Measurements from ENCODE around the gene SOD2.
"Not testable (repeated sequence)": the region's sequence is repeated elsewhere in the genome, so short reads cannot be mapped to it uniquely, and the experiment has no call there.

The SOD2 gene

DNA sequence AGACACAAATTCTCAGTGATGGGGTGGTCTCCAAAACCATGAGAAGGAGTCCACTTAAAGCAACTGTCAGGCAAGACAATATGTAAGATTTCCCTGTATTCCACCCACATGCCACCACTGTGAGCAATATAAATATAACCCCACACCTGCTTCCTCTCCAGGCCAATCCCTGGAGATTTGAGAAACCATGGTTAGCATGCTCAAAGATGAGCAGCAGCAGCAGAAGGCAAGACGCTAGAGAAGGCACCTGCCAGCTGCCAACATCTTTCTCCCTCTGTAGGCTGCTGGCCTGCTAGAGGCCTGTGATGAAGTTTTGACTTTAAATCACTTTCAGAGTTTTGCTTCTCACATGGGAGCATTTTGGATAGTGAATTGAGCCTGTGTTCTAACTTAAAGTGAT, 7.9 kb upstream of the SOD2 start:
- H3K27me3 Mint-ChIP-seq (ENCODE audit: low read depth), result peaks cover under 1% of the 10 kb centered on the region
- no peak overlapping the region for H3K27ac Mint-ChIP-seq
- H3K4me3 Mint-ChIP-seq, result no peak overlapping the region
- peaks cover 1% of the 10 kb centered on the region for H3K36me3 Mint-ChIP-seq (ENCODE audit: low read depth)
- peaks cover 11% of the 10 kb centered on the region for H3K4me1 Mint-ChIP-seq (ENCODE audit: low read depth)
- peaks cover 4% of the 10 kb centered on the region for H3K9me3 Mint-ChIP-seq

DNA sequence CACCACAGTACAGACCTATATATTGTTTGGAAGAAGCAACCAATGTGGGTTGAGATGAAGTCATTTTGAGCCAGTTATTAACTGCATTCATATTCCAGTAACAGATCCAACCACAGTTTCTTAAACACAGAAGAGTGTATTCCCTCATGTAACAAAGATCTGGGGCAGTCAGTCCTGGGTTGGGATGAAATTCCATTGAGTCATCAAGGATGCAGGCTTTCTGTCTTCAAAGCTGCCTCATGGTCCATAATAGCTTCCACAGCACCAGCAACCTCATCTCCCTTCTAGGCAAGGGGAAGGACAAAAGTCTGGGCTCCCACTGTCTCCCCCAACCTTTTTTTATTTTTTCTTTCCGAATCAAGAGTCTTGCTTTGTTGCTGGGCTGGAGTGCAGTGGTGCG, 2.9 kb upstream of the SOD2 start:
- peaks cover 38% of the 10 kb centered on the region for H3K4me1 Mint-ChIP-seq (ENCODE audit: low read depth)
- H3K27ac Mint-ChIP-seq, result no peak overlapping the region
- H3K27me3 Mint-ChIP-seq (ENCODE audit: low read depth), result no peaks in the 10 kb centered on the region
- peaks cover 3% of the 10 kb centered on the region for H3K36me3 Mint-ChIP-seq (ENCODE audit: low read depth)
- H3K9me3 Mint-ChIP-seq, result no peaks in the 10 kb centered on the region
- H3K4me3 Mint-ChIP-seq, result no peak overlapping the region

DNA sequence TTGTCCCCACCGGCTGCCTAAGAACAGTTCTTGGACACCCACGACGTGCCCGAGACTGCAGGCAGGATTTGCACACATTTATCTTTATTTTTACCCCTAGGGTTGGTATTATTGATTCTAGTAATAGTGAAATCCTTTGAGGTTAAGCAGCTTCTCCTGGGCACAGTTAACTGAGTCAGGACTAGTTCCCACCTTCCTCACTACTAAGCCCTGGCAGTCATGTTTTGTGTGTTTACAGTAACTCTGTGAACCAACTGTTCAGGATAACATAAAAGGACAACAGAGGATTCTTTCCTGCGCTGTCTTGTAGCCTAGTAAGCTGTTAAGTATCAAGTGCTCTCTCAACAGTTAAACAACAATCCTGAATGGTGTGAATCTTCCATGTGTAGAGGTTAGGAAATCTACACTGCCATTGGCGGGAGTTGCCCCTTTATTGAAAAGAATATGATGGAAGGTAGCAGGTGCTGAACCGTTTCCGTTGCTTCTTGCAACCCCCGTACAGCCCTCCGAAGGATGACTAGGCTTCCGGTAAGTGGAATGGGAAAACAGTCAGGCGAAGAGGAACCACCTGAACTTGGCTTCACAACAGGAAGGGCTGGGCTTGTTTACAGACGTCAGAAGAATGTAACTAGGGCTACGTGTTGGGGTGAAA, 979 bp upstream of the SOD2 start:
- H3K4me3 Mint-ChIP-seq, result peak overlapping the region; percentile 89
- peak overlapping the region; percentile 95 for H3K27ac Mint-ChIP-seq
- peaks cover 8% of the 10 kb centered on the region for H3K36me3 Mint-ChIP-seq (ENCODE audit: low read depth)
- H3K9me3 Mint-ChIP-seq, result no peaks in the 10 kb centered on the region
- no peaks in the 10 kb centered on the region for H3K27me3 Mint-ChIP-seq (ENCODE audit: low read depth)
- H3K4me1 Mint-ChIP-seq (ENCODE audit: low read depth), result peaks cover 40% of the 10 kb centered on the region

DNA sequence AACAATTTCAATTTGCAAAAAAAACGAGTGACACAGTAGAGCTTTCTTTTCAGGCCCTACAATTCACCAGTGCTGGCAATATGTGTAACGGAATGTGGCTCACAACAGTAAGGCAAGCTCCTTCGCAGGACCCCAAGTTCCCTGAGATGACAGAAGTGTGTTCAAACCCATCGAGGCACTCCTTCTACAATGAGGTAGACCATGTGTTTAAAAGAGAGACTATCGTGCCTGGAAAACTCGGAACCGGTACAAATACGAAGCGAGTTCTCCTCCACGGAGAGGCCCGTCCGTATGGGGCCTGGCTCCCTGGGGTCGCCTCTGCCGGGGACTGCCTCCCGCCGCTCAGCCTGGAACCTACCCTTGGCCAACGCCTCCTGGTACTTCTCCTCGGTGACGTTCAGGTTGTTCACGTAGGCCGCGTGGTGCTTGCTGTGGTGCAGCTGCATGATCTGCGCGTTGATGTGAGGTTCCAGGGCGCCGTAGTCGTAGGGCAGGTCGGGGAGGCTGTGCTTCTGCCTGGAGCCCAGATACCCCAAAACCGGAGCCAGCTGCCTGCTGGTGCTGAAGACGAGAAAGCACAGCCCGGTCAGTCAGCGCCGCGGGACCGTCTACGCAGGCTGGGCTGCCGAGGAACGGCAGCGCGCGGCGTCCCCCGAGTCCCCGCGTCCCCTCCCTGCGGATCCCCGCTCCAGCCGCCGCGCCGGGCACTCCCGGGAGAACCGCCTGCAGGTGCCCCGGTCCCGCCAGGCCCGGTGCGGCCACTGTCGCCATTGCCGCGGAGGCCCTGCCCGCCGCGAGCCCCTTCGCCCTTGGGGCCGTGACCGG, 526 bp downstream of the SOD2 start:
- no peaks in the 10 kb centered on the region for H3K27me3 Mint-ChIP-seq (ENCODE audit: low read depth)
- H3K27ac Mint-ChIP-seq, result peak overlapping the region; percentile 91
- peak overlapping the region; percentile 83 for H3K4me3 Mint-ChIP-seq
- no peaks in the 10 kb centered on the region for H3K9me3 Mint-ChIP-seq
- H3K36me3 Mint-ChIP-seq (ENCODE audit: low read depth), result peaks cover 13% of the 10 kb centered on the region
- peaks cover 47% of the 10 kb centered on the region for H3K4me1 Mint-ChIP-seq (ENCODE audit: low read depth)

DNA sequence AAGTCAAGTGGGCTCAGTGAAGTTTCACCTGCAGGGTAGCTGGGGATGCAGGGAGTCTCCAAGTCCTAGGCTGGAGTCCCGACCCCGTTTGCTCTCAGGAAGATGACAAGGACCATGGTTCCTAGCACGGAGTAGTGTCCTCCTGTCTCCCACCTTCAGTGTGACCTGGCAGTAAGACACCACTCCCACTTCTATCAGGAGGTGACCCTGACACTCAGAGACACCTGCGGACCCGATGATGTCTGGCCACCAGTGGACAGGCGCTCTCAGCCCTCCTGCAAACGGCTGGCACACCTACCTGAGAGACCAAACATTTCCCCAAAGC, 1.1 kb downstream of the SOD2 start:
- peaks cover 47% of the 10 kb centered on the region for H3K4me1 Mint-ChIP-seq (ENCODE audit: low read depth)
- H3K9me3 Mint-ChIP-seq, result no peaks in the 10 kb centered on the region
- H3K27me3 Mint-ChIP-seq (ENCODE audit: low read depth), result no peaks in the 10 kb centered on the region
- peak overlapping the region; percentile 91 for H3K27ac Mint-ChIP-seq
- H3K4me3 Mint-ChIP-seq, result peak overlapping the region; percentile 83
- peaks cover 17% of the 10 kb centered on the region for H3K36me3 Mint-ChIP-seq (ENCODE audit: low read depth)

DNA sequence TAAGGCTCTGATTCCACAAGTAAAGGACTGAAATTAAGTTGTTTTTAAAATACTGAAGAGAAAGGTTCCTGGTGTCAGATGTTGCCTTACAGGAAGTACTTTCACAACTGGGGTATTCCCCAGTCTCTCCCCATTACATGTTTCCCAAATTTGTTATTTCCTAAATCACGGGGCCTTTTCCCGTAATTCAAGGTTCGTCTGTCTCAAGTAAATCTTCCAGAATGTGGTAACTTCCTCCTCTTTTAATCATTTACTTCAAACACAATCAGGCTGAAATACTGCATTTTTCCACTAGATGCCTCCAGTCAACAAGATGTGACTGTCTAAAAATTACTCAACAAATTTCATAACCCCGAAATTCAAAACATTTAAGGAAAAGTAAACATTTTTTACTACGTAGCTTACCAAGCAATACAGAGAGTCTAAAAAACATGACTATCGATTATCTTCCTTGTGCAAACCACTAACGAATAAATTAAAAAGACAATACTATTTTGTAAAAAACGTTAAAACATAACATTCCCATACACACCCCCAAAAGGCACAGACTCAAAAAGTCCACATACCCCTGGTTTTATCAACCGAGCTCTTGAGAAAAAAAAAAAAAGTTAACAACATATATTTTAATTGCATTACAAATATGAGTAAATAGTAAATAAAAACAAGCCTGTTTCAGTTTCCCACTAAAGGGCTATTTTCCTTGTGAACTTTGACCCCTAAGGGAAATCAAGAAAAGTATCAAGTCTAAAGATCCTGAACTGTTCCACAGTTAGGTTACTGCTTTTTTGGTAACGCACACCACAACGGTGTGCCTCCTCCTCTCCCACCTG, 1.7 kb downstream of the SOD2 start:
- peak overlapping the region; percentile 91 for H3K27ac Mint-ChIP-seq
- H3K27me3 Mint-ChIP-seq (ENCODE audit: low read depth), result no peaks in the 10 kb centered on the region
- H3K4me1 Mint-ChIP-seq (ENCODE audit: low read depth), result peaks cover 46% of the 10 kb centered on the region
- H3K4me3 Mint-ChIP-seq, result peak overlapping the region; percentile 83
- no peaks in the 10 kb centered on the region for H3K9me3 Mint-ChIP-seq
- peaks cover 21% of the 10 kb centered on the region for H3K36me3 Mint-ChIP-seq (ENCODE audit: low read depth)

DNA sequence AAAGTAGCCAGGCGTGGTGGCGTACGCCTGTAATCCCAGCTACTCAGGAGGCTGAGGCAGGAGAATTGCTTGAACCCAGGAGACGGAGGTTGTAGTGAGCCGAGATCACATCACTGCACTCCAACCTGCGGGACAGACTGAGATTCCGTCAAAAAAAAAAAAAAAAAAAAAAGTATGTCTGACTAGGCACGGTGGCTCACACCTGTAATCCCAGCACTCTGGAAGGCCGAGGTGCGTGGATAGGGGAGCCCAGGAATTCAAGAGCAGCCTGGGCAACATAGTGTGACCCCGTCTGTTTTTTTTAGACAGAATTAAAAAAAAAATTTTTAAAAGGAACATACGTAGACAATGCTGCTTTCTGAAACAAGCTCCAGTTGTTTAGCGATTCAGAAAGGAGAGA, 2.9 kb downstream of the SOD2 start:
- Mint-ChIP-seq H3K36me3 (ENCODE audit: low read depth) (peaks cover 27% of the 10 kb centered on the region), H3K4me1 (ENCODE audit: low read depth) (peaks cover 44% of the 10 kb centered on the region)
- H3K9me3 Mint-ChIP-seq; H3K27me3 Mint-ChIP-seq (ENCODE audit: low read depth); H3K27ac Mint-ChIP-seq; H3K4me3 Mint-ChIP-seq: not testable (repeated sequence)

DNA sequence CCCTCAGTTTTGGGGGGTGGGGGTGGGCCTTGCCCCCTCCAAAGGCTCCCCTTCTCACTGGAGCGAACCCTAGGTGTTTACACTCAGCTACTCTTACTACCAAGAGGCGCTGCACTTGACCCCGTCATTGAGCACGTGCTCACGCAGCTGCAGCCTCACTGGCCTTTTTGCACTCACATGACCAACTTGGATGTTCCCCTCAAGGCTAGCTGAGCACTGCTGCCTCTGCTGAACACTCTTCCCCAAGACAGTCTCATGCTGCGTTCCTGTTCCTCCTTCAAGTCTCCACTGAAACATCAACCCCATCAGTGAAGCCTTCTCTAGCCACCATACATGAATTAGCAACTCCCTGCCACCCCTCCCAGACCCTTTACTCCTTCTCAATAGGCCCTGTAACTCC, 4.0 kb downstream of the SOD2 start:
- no peaks in the 10 kb centered on the region for H3K9me3 Mint-ChIP-seq
- peaks cover 31% of the 10 kb centered on the region for H3K36me3 Mint-ChIP-seq (ENCODE audit: low read depth)
- H3K27ac Mint-ChIP-seq, result no peak overlapping the region
- peaks cover 37% of the 10 kb centered on the region for H3K4me1 Mint-ChIP-seq (ENCODE audit: low read depth)
- no peaks in the 10 kb centered on the region for H3K27me3 Mint-ChIP-seq (ENCODE audit: low read depth)
- H3K4me3 Mint-ChIP-seq, result no peak overlapping the region

DNA sequence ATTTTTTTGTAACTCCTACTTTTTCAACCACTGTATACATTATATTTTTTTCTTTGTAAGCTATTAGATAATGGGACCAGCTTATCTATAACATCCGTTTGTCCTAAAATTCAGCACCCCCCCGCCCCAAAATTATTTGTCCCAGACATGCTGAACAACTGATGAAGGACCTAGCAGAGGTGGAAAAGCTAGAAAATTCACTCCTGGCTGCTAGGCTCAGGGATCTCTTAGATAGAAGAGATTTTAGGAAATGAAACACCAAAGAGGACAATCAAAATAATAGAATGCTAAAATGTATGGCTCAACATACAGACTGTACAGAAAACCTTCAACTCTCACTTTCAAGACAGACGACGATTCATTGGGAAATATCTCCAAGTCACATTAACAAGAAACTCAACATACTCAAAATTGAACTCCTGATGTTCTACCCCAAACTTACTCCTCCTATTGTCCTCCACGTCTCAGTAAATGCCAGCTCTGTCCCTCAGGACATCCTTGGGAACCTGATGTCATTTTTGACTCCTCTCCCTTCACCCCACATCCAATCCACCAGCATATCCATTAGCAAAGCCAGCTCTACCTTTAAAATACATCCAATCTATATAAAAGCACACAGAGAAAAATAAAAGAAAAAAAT, 4.7 kb downstream of the SOD2 start:
- Mint-ChIP-seq H3K27me3 (ENCODE audit: low read depth) (no peaks in the 10 kb centered on the region), H3K4me1 (ENCODE audit: low read depth) (peaks cover 34% of the 10 kb centered on the region), H3K36me3 (ENCODE audit: low read depth) (peaks cover 36% of the 10 kb centered on the region), H3K4me3 (no peak overlapping the region), H3K9me3 (no peaks in the 10 kb centered on the region), H3K27ac (peak overlapping the region; percentile 43)

DNA sequence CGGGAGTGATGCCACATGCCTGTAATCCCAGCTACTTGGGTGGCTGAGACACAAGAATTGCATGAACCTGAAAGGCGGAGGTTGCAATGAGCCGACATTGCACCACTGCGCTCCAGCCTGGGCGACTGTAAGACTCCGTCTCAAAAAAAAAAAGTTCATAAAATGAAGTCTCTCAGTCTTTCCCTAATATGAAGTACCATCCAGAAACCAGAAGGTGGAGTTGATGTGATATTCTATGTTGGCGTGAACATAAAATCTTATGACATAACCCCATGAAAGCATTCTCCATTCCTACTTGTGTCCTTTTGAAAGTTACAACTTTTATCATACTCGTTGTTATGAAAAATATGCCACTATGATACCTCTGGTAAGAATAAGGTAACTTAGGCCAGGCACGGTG, 5.7 kb downstream of the SOD2 start:
- Mint-ChIP-seq H3K9me3 (no peaks in the 10 kb centered on the region), H3K4me1 (ENCODE audit: low read depth) (peaks cover 34% of the 10 kb centered on the region), H3K4me3 (no peak overlapping the region), H3K36me3 (ENCODE audit: low read depth) (peaks cover 39% of the 10 kb centered on the region), H3K27me3 (ENCODE audit: low read depth) (no peaks in the 10 kb centered on the region), H3K27ac (no peak overlapping the region)

DNA sequence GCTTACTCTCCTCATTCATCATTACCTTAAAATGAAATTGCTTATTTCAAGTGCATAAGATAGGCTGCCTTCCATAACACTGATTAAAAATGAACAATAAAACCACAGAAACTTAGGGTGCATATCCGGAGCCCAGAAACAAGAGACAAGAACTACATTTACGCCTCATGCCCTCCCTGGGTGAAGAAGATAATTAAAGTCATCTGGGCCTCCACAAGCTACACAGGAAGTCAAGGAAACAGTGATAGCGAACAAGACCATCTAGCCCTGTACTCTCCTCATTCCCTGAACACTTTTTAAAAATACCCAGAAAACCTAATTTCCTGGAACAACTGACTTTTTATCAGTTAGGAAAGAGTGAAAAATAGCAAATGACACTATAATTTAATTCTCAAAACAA, 6.3 kb downstream of the SOD2 start:
- Mint-ChIP-seq H3K4me1 (ENCODE audit: low read depth) (peaks cover 33% of the 10 kb centered on the region), H3K36me3 (ENCODE audit: low read depth) (peaks cover 43% of the 10 kb centered on the region), H3K4me3 (no peak overlapping the region), H3K27ac (peak overlapping the region; percentile 52), H3K9me3 (no peaks in the 10 kb centered on the region), H3K27me3 (ENCODE audit: low read depth) (no peaks in the 10 kb centered on the region)

DNA sequence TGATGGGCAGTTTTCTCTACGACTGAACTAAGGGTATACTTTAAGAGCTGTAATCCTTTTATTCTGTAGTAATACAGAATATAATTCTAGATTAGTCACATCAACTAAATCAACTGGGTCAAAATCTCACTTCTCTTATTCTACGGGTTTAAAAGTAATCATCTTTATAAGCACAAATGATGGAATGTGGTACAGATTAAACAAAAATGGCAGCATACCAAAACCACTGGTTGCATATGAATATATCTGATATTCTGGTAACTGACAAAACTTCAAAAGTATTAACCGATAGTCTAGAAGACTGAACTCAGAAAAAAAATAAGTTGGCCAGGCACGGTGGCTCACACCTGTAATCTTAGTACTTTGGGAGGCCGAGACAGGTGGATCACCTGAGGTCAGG, 7.0 kb downstream of the SOD2 start:
- H3K27ac Mint-ChIP-seq, result no peak overlapping the region
- peaks cover 31% of the 10 kb centered on the region for H3K4me1 Mint-ChIP-seq (ENCODE audit: low read depth)
- H3K36me3 Mint-ChIP-seq (ENCODE audit: low read depth), result peaks cover 46% of the 10 kb centered on the region
- no peaks in the 10 kb centered on the region for H3K27me3 Mint-ChIP-seq (ENCODE audit: low read depth)
- no peaks in the 10 kb centered on the region for H3K9me3 Mint-ChIP-seq
- no peak overlapping the region for H3K4me3 Mint-ChIP-seq

DNA sequence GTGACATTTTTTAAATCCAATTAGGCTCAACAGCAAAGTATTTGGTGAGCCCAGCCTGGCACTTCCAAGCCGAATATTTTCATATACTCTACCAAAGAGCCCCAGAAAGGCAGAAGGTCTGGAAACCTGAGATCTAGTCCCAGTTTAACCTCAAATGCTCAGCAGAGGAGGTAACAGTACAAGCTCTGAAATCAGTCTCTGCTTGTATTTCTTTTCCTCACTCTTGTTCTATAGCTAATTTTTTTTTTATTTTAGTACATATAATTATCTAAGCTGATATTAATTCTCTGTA, 9.1 kb downstream of the SOD2 start:
- peaks cover 48% of the 10 kb centered on the region for H3K36me3 Mint-ChIP-seq (ENCODE audit: low read depth)
- H3K4me3 Mint-ChIP-seq, result no peak overlapping the region
- H3K9me3 Mint-ChIP-seq, result no peaks in the 10 kb centered on the region
- H3K27me3 Mint-ChIP-seq (ENCODE audit: low read depth), result no peaks in the 10 kb centered on the region
- H3K27ac Mint-ChIP-seq, result no peak overlapping the region
- peaks cover 35% of the 10 kb centered on the region for H3K4me1 Mint-ChIP-seq (ENCODE audit: low read depth)

DNA sequence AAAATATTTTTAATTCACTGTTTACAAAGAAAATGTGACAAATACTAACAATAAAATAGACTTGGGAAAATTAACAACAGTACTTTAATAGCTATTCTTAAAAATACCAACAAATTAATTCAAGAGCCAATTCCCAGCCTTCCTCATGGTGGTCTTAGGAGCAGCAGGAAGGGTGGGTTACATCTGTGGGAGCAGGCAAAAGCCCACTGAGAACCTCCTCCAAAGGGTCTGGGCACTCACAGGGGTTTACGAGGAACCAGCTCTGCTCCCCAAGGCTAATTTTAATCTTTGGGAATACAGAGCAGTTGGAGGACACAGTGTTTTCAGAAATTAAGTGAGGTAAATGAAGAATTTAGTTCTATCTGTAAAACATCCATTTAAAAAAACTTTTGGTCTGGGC, 10.2 kb downstream of the SOD2 start:
- H3K4me1 Mint-ChIP-seq (ENCODE audit: low read depth), result peaks cover 29% of the 10 kb centered on the region
- H3K27ac Mint-ChIP-seq, result no peak overlapping the region
- no peaks in the 10 kb centered on the region for H3K9me3 Mint-ChIP-seq
- H3K36me3 Mint-ChIP-seq (ENCODE audit: low read depth), result peaks cover 49% of the 10 kb centered on the region
- no peak overlapping the region for H3K4me3 Mint-ChIP-seq
- H3K27me3 Mint-ChIP-seq (ENCODE audit: low read depth), result no peaks in the 10 kb centered on the region
